RWPE1 (cell line): ENCODE results near the gene ADGRB2.
A peak's percentile ranks its signal among the peaks of the same experiment; 100 is the strongest.

Source experiments
- CTCF ChIA-PET: fragments of 350-600 bp; sonication (Branson Sonifier 250); formaldehyde crosslinking; extraction: SDS; loops from one replicate; lab custom pipeline; 2021; lab: Yijun Ruan, JAX
- POLR2A ChIA-PET: fragments of 400-600 bp; formaldehyde crosslinking; extraction: SDS; loops from one replicate; lab custom pipeline; 2020; ENCODE audit warnings: antibody characterized with exemption; ENCODE audit not compliant: low non-redundant PET; lab: Yijun Ruan, JAX
- DNase-seq: peaks from one replicate; pipeline ENCODE4 v3.0.0; 2012; ENCODE audit warnings: low spot score
- H3K27ac ChIP-seq: fragments of 450-650 bp; 2 replicates; pipeline ENCODE4 v1.5.1; 2017
- CTCF ChIP-seq: fragments of 450-650 bp; conservative IDR thresholded peaks from 2 replicates; pipeline ENCODE4 v1.5.1; 2017; ENCODE audit warnings: low read depth, mild to moderate bottlenecking

ADGRB2 gene

GRCh38 chr1:31735571-31735970 lies 28.6 kb downstream of the ADGRB2 start:
- no peak for TF ChIP-seq CTCF
- ChIA-PET POLR2A (no interaction called here), CTCF (interaction anchor here (0.6 kb wide), 1 partner anchor 220 kb away, joined by 4 read pairs; no protein-coding TSS in a partner anchor)
- no peak for DNase-seq
- peak overlapping the region; percentile 70 for H3K27ac ChIP-seq

- DNase-seq = no peak
- ChIA-PET CTCF (interaction anchor here (0.5 kb wide), 1 partner anchor 8 kb away, joined by 3 read pairs; no protein-coding TSS in a partner anchor), POLR2A (no interaction called here)
- no peak overlapping the region for H3K27ac ChIP-seq
- no peak for TF ChIP-seq CTCF
These were observed 29.5 kb downstream of the ADGRB2 start for GRCh38 chr1:31734582-31735107.

- no peak for DNase-seq
- CTCF ChIA-PET = interaction anchor here (0.6 kb wide), 1 partner anchor 19 kb away, joined by 3 read pairs; no protein-coding TSS in a partner anchor
- no peak for TF ChIP-seq CTCF
- POLR2A ChIA-PET = no interaction called here
- H3K27ac ChIP-seq = no peak overlapping the region
These were observed 30.5 kb downstream of the ADGRB2 start for GRCh38 chr1:31733389-31734219.

- ChIA-PET CTCF (interaction anchor here (0.6 to 0.7 kb wide), 2 partner anchors 18 to 84 kb away, joined by 3 read pairs; no protein-coding TSS in a partner anchor), POLR2A (no interaction called here)
- TF ChIP-seq CTCF = no peak
- no peak overlapping the region for H3K27ac ChIP-seq
- no peak for DNase-seq
These were observed 31.3 kb downstream of the ADGRB2 start for GRCh38 chr1:31732751-31733289.

- H3K27ac ChIP-seq = no peak overlapping the region
- no peak for DNase-seq
- POLR2A ChIA-PET = no interaction called here
- no peak for TF ChIP-seq CTCF
- CTCF ChIA-PET = interaction anchor here (0.7 kb wide), 1 partner anchor 84 kb away, joined by 3 read pairs; no protein-coding TSS in a partner anchor
These were observed 31.8 kb downstream of the ADGRB2 start for GRCh38 chr1:31732343-31732742.

- ChIA-PET CTCF (interaction anchor here (0.5 kb wide), 1 partner anchor 949 kb away, joined by 3 read pairs; no protein-coding TSS in a partner anchor), POLR2A (no interaction called here)
- H3K27ac ChIP-seq = no peak overlapping the region
- TF ChIP-seq CTCF = no peak
- DNase-seq = no peak
These were observed 33.0 kb downstream of the ADGRB2 start for GRCh38 chr1:31731049-31731565.
